Glutamatergic neuron (in vitro differentiated cells): ENCODE data around the gene HTR1B. TPM values are rescaled to one million over a fixed set of nuclear protein-coding genes. Genes with fewer than 3 reads are reported as not detected.
A peak's percentile ranks its signal among the peaks of the same experiment; 100 is the strongest.

ENCODE experiments used
- DNase-seq: peaks from one replicate; pipeline ENCODE4 v3.0.0; 2022
- H3K27ac Mint-ChIP-seq: one replicate; pipeline ENCODE4 v1.8.0; 2020; ENCODE audit warnings: mild to moderate bottlenecking, mixed read lengths, inconsistent platforms; ENCODE audit not compliant: unreplicated experiment
- H3K27me3 Mint-ChIP-seq: one replicate; pipeline ENCODE4 v1.8.0; 2020; ENCODE audit warnings: mild to moderate bottlenecking, moderate library complexity, mixed read lengths, inconsistent platforms; ENCODE audit not compliant: unreplicated experiment
- H3K36me3 Mint-ChIP-seq: one replicate; pipeline ENCODE4 v1.8.0; 2020; ENCODE audit warnings: mild to moderate bottlenecking, mixed read lengths, inconsistent platforms; ENCODE audit not compliant: unreplicated experiment
- H3K4me1 Mint-ChIP-seq: one replicate; pipeline ENCODE4 v1.8.0; 2020; ENCODE audit warnings: mild to moderate bottlenecking, low read depth, mixed read lengths, inconsistent platforms; ENCODE audit not compliant: unreplicated experiment
- H3K4me3 Mint-ChIP-seq: one replicate; pipeline ENCODE4 v1.8.0; 2020; ENCODE audit warnings: mild to moderate bottlenecking, mixed read lengths, inconsistent platforms; ENCODE audit not compliant: unreplicated experiment
- H3K9me3 Mint-ChIP-seq: one replicate; pipeline ENCODE4 v1.8.0; 2020; ENCODE audit warnings: mild to moderate bottlenecking, moderate library complexity, mixed read lengths, inconsistent platforms; ENCODE audit not compliant: unreplicated experiment
- total RNA-seq: library from RNA; stranded (reverse); fragmentation: NEBNext Ultra II Directional; extraction: Animal tissue kit (Norgen Biotek cat#: 25700); gene quantifications from one replicate; pipeline ENCODE4 v1.2.1, GENCODE V29; 2021; ENCODE audit not compliant: unreplicated experiment
- TF ChIP-seq, protein P1 (sequence below): fragments of 200-600 bp; sonication (generic); IDR thresholded peaks from one replicate; pipeline ENCODE4 v1.5.0; 2021; ENCODE audit not compliant: partially characterized antibody, unreplicated experiment

The HTR1B gene
- total RNA-seq, 1 donor from 2014 or later: 4.2 TPM

DNA sequence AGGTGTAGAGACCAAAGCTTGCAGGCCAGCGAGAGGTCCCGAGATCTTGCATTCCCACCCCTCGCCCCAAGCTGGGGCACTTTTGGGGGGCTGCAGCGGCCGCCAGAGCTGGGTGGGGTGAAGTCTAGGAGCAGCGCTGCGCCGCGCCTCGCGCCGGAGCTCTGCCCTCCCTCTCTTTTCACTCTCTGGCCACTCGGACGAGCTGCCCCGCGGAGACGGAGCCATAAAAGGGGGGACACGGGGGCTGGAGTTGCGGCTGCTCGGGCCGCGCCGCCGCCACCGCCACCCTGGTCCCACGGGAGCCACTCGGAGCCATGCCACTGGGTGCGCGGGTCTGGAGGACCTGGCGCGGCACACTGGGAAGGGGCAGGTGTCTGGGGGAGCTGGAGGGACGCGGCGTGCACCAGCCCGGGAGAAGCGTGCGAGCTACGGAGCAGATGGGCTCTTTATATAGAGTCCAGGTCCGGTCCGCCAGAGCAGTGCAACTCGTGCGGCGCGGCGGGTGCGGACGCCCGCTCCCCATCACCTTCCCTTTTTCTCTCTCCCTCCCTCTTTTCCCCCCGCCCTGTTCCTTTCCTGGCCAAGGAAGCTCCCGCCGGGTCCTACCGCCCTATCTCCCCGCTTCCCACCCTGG lies 687 bp upstream of the HTR1B start:
- Mint-ChIP-seq H3K4me3 (peak overlapping the region; percentile 98), H3K27ac (peak overlapping the region; percentile 3), H3K9me3 (peaks cover 8% of the 10 kb centered on the region), H3K27me3 (peaks cover 16% of the 10 kb centered on the region), H3K4me1 (peaks cover 23% of the 10 kb centered on the region), H3K36me3 (no peaks in the 10 kb centered on the region)
- TF ChIP-seq, protein P1, sequence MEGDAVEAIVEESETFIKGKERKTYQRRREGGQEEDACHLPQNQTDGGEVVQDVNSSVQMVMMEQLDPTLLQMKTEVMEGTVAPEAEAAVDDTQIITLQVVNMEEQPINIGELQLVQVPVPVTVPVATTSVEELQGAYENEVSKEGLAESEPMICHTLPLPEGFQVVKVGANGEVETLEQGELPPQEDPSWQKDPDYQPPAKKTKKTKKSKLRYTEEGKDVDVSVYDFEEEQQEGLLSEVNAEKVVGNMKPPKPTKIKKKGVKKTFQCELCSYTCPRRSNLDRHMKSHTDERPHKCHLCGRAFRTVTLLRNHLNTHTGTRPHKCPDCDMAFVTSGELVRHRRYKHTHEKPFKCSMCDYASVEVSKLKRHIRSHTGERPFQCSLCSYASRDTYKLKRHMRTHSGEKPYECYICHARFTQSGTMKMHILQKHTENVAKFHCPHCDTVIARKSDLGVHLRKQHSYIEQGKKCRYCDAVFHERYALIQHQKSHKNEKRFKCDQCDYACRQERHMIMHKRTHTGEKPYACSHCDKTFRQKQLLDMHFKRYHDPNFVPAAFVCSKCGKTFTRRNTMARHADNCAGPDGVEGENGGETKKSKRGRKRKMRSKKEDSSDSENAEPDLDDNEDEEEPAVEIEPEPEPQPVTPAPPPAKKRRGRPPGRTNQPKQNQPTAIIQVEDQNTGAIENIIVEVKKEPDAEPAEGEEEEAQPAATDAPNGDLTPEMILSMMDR: no peak
- peak; percentile 75 for DNase-seq

DNA sequence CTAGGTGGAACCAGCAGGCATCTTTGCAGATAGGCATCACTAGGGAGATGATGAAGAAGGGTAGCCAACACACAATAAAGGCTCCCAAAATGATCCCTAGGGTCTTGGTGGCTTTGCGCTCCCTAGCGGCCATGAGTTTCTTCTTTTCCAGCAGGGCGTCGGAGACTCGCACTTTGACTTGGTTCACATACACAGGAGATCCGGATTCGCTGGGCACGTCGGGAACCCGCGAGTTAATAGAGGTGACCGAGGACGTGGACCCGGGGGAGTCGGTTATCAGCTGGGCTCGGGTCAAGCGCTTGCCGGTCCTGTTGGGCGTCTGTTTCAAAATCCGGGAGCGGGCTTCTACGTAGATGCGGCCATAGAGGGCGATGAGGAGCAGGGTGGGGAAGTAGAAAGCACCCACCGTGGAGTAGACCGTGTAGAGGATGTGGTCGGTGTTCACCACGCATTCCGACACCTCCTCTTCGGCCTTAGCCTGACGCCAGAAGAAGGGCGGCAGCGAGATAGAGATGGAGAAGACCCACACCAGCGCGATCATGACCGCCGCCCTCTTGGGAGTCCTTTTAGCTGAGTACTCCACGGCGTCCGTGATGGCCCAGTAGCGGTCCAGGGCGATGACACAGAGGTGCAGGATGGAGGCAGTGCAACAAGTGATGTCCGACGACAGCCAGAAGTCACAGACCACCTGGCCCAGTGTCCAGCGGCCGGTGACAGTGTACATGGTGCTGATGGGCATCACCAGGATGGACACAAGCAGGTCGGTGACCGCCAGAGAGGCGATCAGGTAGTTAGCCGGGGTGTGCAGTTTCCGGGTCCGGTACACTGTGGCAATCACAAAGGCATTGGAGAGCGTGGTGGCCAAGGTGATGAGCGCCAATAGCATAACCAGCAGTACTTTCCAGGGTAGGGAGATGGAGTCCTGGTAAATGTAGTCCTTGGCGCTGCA lies 658 bp downstream of the HTR1B start:
- peaks cover 8% of the 10 kb centered on the region for H3K9me3 Mint-ChIP-seq
- peak; percentile 39 for DNase-seq
- H3K27ac Mint-ChIP-seq: peak overlapping the region; percentile 19
- H3K27me3 Mint-ChIP-seq: peaks cover 16% of the 10 kb centered on the region
- peaks cover 27% of the 10 kb centered on the region for H3K4me1 Mint-ChIP-seq
- H3K36me3 Mint-ChIP-seq: no peaks in the 10 kb centered on the region
- TF ChIP-seq, protein P1: peak; percentile 21
- peak overlapping the region; percentile 98 for H3K4me3 Mint-ChIP-seq

DNA sequence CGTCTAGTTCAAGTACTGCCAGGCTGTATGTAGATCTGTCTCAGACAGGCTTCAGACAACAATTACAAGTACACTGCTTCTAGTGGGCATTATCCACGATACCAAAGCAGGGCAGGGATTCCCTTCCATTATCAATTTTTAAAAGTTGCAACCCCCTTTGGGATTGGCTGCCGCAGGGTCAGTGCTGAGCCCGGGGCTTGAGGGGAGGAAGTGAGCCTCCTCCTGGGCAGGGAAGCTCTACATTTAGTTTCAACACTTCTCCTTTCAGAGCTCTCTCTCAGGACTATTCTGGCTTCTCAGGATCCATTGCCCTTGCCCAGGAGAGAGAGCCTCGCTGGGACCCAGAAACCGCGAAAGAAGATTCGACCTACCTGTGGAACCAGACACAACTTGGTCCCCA lies 1.5 kb downstream of the HTR1B start:
- TF ChIP-seq, protein P1: no peak

DNA sequence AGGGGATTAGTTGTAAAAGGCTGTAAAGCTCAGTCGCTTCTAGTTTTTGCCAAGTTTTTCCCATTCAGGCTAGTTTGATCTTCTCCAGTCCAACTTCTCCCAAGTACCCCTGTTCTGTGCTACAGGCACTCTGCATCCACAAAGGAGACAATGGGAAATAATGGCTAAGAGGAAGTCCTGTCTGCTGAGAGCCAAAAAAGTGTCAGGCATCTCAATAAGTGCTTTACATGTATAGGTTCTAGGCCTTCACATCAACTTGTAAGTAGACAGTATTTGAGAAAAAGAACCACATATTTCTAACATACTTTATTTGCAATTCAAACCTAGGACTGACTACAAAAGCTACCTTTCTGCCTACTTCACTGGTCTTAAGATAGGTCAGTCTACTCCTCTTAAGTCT lies 4.9 kb downstream of the HTR1B start:
- Mint-ChIP-seq H3K4me1 (peaks cover 35% of the 10 kb centered on the region), H3K36me3 (no peaks in the 10 kb centered on the region), H3K27me3 (peaks cover 9% of the 10 kb centered on the region)

More for the DNA sequence above, 1.5 kb downstream of the HTR1B start:
- H3K36me3 Mint-ChIP-seq: no peaks in the 10 kb centered on the region
- peaks cover 16% of the 10 kb centered on the region for H3K27me3 Mint-ChIP-seq
- H3K4me3 Mint-ChIP-seq: peak overlapping the region; percentile 98
- peaks cover 10% of the 10 kb centered on the region for H3K9me3 Mint-ChIP-seq
- no peak overlapping the region for H3K27ac Mint-ChIP-seq
- no peak for DNase-seq
- peaks cover 35% of the 10 kb centered on the region for H3K4me1 Mint-ChIP-seq

More for the DNA sequence above, 4.9 kb downstream of the HTR1B start:
- Mint-ChIP-seq H3K27ac (no peak overlapping the region), H3K9me3 (peaks cover 7% of the 10 kb centered on the region), H3K4me3 (no peak overlapping the region)
- DNase-seq: no peak
- TF ChIP-seq, protein P1: no peak
